GM12878 (cell line): ENCODE results near the gene SNRK.

Source experiments
- EZH2 ChIP-seq: IDR thresholded peaks from 2 replicates; pipeline ENCODE4 v1.6.1; 2012; ENCODE audit warnings: low read depth, mild to moderate bottlenecking, control low read depth, inconsistent platforms, low read length, borderline replicate concordance; ENCODE audit not compliant: control insufficient read depth
- JUNB ChIP-seq: IDR thresholded peaks from 2 replicates; pipeline ENCODE4 v1.6.1; 2016; ENCODE audit warnings: antibody characterized with exemption, mild to moderate bottlenecking
- KAT2A ChIP-seq: conservative IDR thresholded peaks from 2 replicates; pipeline ENCODE4 v1.6.1; 2011; ENCODE audit warnings: low read depth, low read length; ENCODE audit not compliant: control insufficient read depth
- KLF5 ChIP-seq: fragments of 450-650 bp; IDR thresholded peaks from 2 replicates; pipeline ENCODE4 v1.6.1; 2014; ENCODE audit warnings: mild to moderate bottlenecking; ENCODE audit not compliant: partially characterized antibody
- RFX5 ChIP-seq: IDR thresholded peaks from 2 replicates; pipeline ENCODE4 v1.6.1; 2011; ENCODE audit warnings: low read depth, low read length, improper control_type of control experiment
- SMC3 ChIP-seq: IDR thresholded peaks from 2 replicates; pipeline ENCODE4 v1.6.1; 2011; ENCODE audit warnings: low read length, improper control_type of control experiment, borderline replicate concordance
- STAT1 ChIP-seq: fragments of 450-650 bp; conservative IDR thresholded peaks from 2 replicates; pipeline ENCODE4 v1.6.1; 2014; ENCODE audit warnings: antibody characterized with exemption, mild to moderate bottlenecking
- TARDBP ChIP-seq: IDR thresholded peaks from 2 replicates; pipeline ENCODE4 v1.6.1; 2016; ENCODE audit warnings: borderline replicate concordance
- YBX1 ChIP-seq: fragments of 450-650 bp; IDR thresholded peaks from 2 replicates; pipeline ENCODE4 v1.6.1; 2016; ENCODE audit warnings: antibody characterized with exemption
- TF ChIP-seq, protein P1 (sequence below): IDR thresholded peaks from 2 replicates; pipeline ENCODE4 v1.6.1; 2011; ENCODE audit warnings: mild to moderate bottlenecking, low read depth, low read length, moderate library complexity; ENCODE audit not compliant: insufficient replicate concordance

- TF ChIP-seq TARDBP = no peak
- TF ChIP-seq EZH2 = no peak
- TF ChIP-seq KLF5 = no peak
- no peak for TF ChIP-seq RFX5
- no peak for TF ChIP-seq KAT2A
- TF ChIP-seq YBX1 = no peak
- TF ChIP-seq JUNB = no peak
- TF ChIP-seq, protein P1, sequence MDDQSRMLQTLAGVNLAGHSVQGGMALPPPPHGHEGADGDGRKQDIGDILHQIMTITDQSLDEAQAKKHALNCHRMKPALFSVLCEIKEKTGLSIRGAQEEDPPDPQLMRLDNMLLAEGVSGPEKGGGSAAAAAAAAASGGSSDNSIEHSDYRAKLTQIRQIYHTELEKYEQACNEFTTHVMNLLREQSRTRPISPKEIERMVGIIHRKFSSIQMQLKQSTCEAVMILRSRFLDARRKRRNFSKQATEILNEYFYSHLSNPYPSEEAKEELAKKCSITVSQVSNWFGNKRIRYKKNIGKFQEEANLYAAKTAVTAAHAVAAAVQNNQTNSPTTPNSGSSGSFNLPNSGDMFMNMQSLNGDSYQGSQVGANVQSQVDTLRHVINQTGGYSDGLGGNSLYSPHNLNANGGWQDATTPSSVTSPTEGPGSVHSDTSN = no peak
- no peak for TF ChIP-seq STAT1
- no peak for TF ChIP-seq SMC3
Observed at GRCh38 chr3:43394041-43394554, 107.8 kb downstream of the SNRK start.
